Fibroblast of mammary gland (primary cell): Measurements from ENCODE around the gene TAF11.
"Not testable (repeated sequence)": the region's sequence is repeated elsewhere in the genome, so short reads cannot be mapped to it uniquely, and the experiment has no call there.

Experiments
- DNase-seq: peaks from one replicate; pipeline ENCODE4 v3.0.0-alpha.2; 2010; ENCODE audit warnings: low read depth
- H3K4me3 ChIP-seq: 2 replicates; pipeline ENCODE4 v1.5.1; 2011; ENCODE audit warnings: low read depth, mild to moderate bottlenecking, low read length, moderate library complexity; ENCODE audit not compliant: control insufficient read depth
- CTCF ChIP-seq: conservative IDR thresholded peaks from 2 replicates; pipeline ENCODE4 v1.5.1; 2011; ENCODE audit warnings: low read depth, low read length, inconsistent platforms; ENCODE audit not compliant: control insufficient read depth, insufficient read depth

Gene TAF11

GRCh38 chr6:34855463-34855862 lies 32.4 kb downstream of the TAF11 start:
- H3K4me3 ChIP-seq: no peak overlapping the region
- DNase-seq: no peak
- TF ChIP-seq CTCF: no peak

GRCh38 chr6:34852406-34853085 lies 35.3 kb downstream of the TAF11 start:
- no peak overlapping the region for H3K4me3 ChIP-seq
- TF ChIP-seq CTCF: no peak
- DNase-seq: no peak

GRCh38 chr6:34851361-34851760 lies 36.5 kb downstream of the TAF11 start:
- no peak for DNase-seq
- TF ChIP-seq CTCF: no peak
- no peak overlapping the region for H3K4me3 ChIP-seq

- H3K4me3 ChIP-seq, DNase-seq: not testable (repeated sequence)
These were observed 38.8 kb downstream of the TAF11 start for GRCh38 chr6:34849066-34849465.

GRCh38 chr6:34839666-34840352 lies 48.0 kb downstream of the TAF11 start:
- peak; percentile 30 for DNase-seq
- no peak for TF ChIP-seq CTCF
- no peak overlapping the region for H3K4me3 ChIP-seq

- DNase-seq: no peak
- TF ChIP-seq CTCF: no peak
- no peak overlapping the region for H3K4me3 ChIP-seq
These were observed 50.3 kb downstream of the TAF11 start for GRCh38 chr6:34837528-34837927.

GRCh38 chr6:34836451-34836850 lies 51.4 kb downstream of the TAF11 start:
- DNase-seq: no peak
- no peak overlapping the region for H3K4me3 ChIP-seq
- no peak for TF ChIP-seq CTCF
